Fibroblast of the aortic adventitia (primary cell): ENCODE measurements around the gene CAND2. TPM values are rescaled to one million over a fixed set of nuclear protein-coding genes. Genes with fewer than 3 reads are reported as not detected.
A peak's percentile ranks its signal among the peaks of the same experiment; 100 is the strongest.
"Not testable (repeated sequence)": the region's sequence is repeated elsewhere in the genome, so short reads cannot be mapped to it uniquely, and the experiment has no call there.

Experiments
- DNase-seq: peaks from one replicate; pipeline ENCODE4 v3.0.0-alpha.2; 2010; ENCODE audit warnings: low read depth
- H3K4me3 ChIP-seq: 2 replicates; pipeline ENCODE4 v1.5.1; 2011; ENCODE audit warnings: low read depth, mild to moderate bottlenecking, control low read depth, low read length, moderate library complexity
- CTCF ChIP-seq: IDR thresholded peaks from 2 replicates; pipeline ENCODE4 v1.5.1; 2011; ENCODE audit warnings: mild to moderate bottlenecking, low read length, control low read depth, inconsistent platforms; ENCODE audit not compliant: insufficient read depth
- total RNA-seq: library from RNA; depleted of rRNA; stranded (reverse); fragments of >200 nt; gene quantifications from 2 replicates; pipeline ENCODE4 v1.2.3, GENCODE V29; 2012; ENCODE audit warnings: low replicate concordance

The CAND2 gene
- total RNA-seq, 1 donor, result 6.1 TPM

GRCh38 chr3:12841149-12841969 lies 44.9 kb downstream of the CAND2 start, which contains the start of gene RPL32:
Gene RPL32, minus strand, starts transcription at chr3:12841565. Its CDS starts 1,328 bp downstream, at chr3:12840237.
- H3K4me3 ChIP-seq, result peak within 1 kb of the TSS; percentile 80
- peak; percentile 80 for TF ChIP-seq CTCF
- peak; percentile 99 for DNase-seq

- H3K4me3 ChIP-seq, result no peak overlapping the region
- no peak for DNase-seq
- no peak for TF ChIP-seq CTCF
These were observed 45.5 kb downstream of the CAND2 start for GRCh38 chr3:12841970-12842328.

- DNase-seq, result no peak
- no peak for TF ChIP-seq CTCF
These were observed 46.0 kb downstream of the CAND2 start for GRCh38 chr3:12842469-12842868.

GRCh38 chr3:12845811-12846210 lies 49.3 kb downstream of the CAND2 start:
- H3K4me3 ChIP-seq, result no peak overlapping the region
- no peak for TF ChIP-seq CTCF
- no peak for DNase-seq

More at GRCh38 chr3:12842469-12842868, 46.0 kb downstream of the CAND2 start:
- H3K4me3 ChIP-seq, result no peak overlapping the region

GRCh38 chr3:12852201-12852600 lies 55.7 kb downstream of the CAND2 start:
- no peak for DNase-seq
- no peak overlapping the region for H3K4me3 ChIP-seq
- TF ChIP-seq CTCF, result no peak

GRCh38 chr3:12853847-12854246 lies 57.4 kb downstream of the CAND2 start:
- DNase-seq, H3K4me3 ChIP-seq: not testable (repeated sequence)

GRCh38 chr3:12854565-12854964 lies 58.1 kb downstream of the CAND2 start:
- DNase-seq, result no peak

More at GRCh38 chr3:12854565-12854964, 58.1 kb downstream of the CAND2 start:
- TF ChIP-seq CTCF, result no peak
- no peak overlapping the region for H3K4me3 ChIP-seq
